Ramos (cell line): ENCODE data around the gene FARP1.

Experiments
- in situ Hi-C: fragments of 300-500 bp; cut with MboI; formaldehyde crosslinking; loops from one replicate; pipeline ENCODE4 v1.14.3; 2022; ENCODE audit warnings: low sequenced_read_pairs; ENCODE audit not compliant: unreplicated experiment

Gene FARP1

DNA sequence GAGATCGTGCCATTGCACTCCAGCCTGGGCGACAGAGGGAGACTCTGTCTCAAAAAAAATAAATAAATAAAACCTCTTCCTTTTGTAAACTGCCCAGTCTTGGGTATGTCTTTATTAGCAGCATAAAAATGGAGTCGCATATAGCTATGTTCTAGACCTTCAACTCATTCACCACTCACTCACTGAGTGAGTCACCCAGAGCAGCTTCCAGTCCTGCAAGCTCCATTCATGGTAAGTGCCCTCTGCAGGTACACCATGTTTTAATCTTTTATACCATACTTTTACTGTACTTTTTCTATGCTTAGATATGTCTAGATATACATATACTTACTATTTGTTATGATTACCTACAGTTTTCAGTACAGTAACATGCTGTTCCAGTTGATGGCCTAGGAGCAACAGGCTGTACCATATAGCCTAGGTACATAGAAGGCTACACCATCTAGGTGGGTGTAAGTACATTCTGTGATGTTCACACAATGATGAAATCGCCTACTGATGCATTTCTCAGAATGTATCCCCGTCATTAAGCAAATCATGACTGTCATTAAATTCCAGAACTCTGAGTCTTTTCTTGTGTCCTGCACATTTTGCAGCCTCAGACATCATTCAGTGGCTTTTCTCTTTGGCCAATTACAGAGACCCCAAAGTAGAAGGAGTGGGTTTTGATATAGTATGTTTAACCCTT lies 13.7 kb upstream of the FARP1 start:
- in situ Hi-C loops = no loop called here

DNA sequence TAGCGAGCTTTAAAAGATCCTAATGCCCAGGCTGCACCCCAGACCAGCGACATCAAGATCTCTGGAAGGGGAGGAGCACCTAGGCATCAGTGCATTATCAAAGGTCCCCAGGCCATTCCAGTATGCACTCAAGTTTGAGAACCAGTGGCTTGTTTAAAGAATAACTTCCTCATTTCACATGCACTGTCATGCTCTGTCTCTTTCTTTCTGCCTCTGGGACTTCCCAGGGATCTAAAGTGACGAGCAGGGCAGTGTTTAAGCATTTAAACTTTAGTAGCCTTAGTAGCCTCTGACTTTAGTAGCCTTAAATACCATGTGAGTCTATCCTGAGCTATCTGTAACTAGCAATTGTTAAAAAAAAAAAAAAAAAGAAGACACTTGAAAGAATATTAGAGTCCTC lies 8.9 kb upstream of the FARP1 start:
- in situ Hi-C loops = no loop called here

GRCh38 chr13:98134901-98135300 lies 8.0 kb upstream of the FARP1 start:
- in situ Hi-C loops = no loop called here

DNA sequence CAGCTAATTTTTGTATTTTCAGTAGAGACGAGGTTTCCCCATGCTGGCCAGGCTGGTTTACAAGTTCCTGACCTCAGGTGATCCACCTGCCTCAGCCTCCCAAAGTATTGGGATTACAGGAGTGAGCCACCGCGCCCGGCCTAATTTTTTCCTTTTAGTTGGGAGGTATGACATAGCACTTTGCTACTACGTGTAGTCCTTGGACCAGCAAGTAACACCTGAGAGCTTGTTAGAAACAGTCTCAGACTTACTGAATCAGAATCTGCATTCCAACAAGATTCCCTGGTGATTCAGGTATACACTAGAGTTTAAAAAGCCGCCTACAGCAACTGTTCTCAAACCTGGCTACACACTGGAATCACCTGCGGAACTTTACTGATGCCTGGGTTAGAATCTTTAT lies 1.8 kb upstream of the FARP1 start:
- in situ Hi-C loops = no loop called here

GRCh38 chr13:98141509-98142379 lies 1.1 kb upstream of the FARP1 start:
- in situ Hi-C loops = no loop called here

DNA sequence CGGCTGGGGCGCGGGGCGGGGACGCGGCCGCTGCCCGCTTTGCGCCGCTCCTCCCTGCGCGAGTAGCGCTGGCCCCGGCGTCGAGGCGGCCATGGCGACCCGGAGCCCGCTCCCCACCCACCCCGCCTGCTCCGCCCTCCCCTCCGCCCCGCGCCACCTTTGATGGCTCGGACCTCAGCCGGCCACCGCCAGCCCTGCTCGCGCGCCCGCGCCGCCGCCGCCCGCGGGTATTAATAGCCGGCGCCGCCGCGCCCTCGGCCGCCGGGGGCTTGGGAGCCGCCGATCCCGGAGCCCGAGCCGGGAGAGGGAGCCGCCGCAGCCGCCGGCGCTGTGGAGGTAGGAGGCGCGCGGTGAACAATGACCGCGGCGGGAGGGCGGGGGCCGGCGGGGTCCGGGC lies 261 bp downstream of the FARP1 start:
- in situ Hi-C loops = no loop called here

- in situ Hi-C loops = no loop called here
These were observed 720 bp downstream of the FARP1 start for GRCh38 chr13:98143601-98144026.

- in situ Hi-C loops = no loop called here
These were observed 1.3 kb downstream of the FARP1 start for GRCh38 chr13:98144027-98144741.

DNA sequence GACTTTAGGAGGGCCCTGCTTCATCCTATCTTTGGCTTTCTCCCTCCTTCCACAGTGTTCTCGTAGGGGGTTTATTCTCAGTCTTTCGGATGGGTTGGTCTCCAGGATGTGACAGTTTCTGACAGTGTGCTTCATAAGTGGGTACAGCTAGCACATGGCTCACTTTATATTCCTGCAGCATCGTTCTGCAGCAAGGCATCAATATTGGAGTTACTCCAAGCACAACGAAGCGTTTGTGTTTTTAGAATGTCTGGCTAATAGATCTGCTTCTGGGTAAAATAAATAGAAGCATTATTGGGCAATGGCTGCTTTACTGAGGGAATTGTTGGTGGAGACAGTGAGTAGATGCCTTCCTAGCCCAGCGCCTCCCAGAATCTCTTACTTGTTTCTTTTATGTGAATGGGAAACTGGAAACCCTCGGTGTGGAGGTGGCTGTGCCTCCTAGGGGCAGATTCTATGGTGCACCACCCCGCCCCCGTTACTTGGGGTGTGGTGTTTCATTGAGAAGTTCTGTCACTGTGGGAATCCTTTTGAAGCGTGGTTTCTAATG lies 2.0 kb downstream of the FARP1 start:
- in situ Hi-C loops = no loop called here

DNA sequence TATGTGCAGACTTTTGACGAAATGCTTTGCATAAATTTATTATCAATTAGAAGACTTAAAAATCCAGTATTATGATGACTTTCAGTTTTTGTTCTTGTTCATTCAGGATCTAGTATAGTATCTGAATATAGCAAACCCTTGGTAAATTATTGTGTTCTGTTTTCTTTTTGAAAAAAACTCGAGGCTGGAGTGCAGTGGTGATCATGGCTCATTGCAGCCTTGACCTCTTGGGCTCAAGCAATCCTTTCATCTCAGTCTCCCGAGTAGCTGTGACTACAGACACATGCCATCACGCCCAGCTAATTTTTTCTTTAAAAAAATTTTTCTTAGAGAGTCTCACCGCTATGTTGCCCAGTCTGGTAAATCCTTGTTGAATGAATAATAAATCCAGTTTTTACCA lies 4.6 kb downstream of the FARP1 start:
- in situ Hi-C loops = no loop called here

GRCh38 chr13:98150832-98151479 lies 8.1 kb downstream of the FARP1 start:
- in situ Hi-C loops = no loop called here

DNA sequence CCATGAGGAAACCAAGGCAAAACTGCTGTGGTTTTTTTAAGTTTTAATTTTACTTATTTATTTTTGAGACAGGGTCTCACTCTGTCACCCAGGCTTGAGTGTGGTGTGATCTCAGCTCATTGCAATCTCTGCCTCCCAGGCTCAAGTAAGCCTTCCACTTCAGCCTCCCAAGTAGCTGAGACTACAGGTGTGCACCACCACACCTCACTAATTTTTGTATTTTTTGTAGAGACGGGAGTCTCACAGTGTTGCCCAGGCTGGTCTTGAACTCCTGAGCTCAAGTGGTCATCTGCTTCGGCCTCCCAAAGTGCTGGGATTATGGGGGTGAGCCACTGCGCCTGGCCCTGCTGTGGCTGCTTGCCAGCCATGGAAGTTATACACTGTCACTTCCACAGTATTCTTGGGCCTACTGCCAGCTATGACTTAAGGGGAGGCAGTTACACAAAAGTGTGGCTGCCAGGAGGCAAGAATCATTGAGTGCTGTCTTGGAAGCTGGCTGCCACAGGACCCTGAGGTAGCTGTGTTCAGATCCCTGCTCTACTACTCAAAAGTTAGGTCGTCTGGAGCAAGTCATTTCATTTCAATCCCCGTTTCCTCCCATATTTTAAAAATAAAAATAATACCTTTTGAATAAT lies 12.7 kb downstream of the FARP1 start:
- in situ Hi-C loops = no loop called here

GRCh38 chr13:98156259-98156658 lies 13.4 kb downstream of the FARP1 start:
- in situ Hi-C loops = no loop called here

DNA sequence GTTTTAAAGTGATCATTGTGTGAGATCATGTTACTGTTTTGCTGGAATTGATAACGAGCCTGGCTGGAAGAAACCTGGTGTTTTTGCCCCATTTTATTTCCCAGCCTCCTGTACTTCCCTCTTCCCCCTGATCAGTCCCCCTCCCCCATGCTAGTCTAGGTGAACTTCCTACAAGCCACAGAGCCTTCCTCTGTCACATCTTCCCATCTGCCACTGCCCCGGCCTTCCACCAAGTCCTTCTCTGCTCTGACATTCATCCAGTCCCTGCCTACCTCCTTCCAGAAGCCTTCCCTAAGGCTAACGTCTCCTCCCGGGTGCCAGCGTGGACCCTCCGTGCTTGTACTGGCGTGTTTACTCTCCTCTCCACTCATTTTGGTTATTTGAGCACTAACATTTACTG lies 14.3 kb downstream of the FARP1 start:
- in situ Hi-C loops = no loop called here

DNA sequence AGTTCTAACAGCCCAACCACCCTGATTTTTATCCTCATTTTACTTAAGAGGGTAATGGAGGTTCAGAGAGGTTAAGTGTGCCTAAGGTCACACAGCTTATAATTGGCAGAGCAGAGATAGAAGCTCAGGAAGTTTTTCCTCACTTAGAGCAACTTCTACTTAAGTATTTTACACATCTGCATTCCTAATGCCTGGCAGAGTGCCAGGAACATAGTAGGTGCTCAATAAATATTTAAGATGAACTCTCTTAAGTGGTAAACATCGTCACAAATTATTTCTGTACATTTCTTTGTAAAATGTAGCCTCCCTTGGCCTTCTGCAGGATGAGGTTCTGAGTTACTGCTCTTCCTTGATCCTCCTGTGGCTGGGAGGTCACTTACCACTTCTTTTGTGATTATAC lies 14.7 kb downstream of the FARP1 start:
- in situ Hi-C loops = no loop called here

DNA sequence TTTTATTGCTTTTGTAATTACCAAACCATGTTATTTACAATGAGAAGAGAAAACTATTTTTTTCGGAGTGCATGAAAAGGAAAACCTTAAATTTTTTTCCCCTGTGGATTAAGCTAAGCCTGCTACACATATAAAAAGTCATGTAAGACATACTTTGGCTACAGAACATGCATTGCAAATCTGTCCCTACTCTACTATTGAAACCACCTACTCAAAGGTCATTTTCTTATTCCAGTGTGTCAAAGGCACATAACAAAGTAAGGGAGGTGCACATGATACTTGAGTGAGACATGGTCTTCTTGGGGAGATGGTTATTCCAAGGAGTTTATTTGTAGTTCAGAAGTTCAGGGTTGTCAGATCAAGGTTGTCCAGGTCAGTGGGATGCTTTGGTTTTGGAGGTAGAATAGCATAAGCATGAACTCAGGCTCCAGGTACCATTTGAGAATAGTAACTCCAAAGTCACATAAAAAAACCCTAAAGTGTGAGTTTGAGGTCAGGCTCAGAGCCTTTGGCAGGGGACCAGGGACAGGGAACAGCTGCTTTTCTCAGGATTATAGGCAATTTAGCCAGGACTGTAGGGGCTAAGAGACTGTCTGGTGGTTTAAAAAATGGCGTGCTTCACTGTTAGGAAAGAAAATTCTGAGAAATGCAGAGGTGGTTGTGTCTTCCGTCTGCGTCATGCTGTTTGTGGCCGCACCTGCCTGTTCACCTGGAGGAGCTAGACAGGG lies 15.4 kb downstream of the FARP1 start:
- in situ Hi-C loops = no loop called here

DNA sequence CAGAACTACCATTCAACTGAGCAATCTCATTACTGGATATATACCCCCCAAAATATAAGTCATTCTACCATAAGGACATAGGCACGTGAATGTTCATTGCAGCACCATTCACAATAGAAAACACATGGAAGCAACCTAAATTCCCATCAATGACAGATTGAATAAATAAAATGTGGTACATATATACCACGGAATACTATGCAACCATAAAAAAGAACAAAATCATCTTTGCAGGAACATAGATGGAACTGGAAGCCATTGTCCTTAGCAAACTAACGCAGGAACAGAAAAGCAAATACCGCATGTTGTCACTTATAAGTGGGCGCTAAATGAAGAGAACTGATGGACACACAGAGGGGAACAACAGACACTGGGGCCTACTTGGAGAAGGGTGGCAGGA lies 20.0 kb downstream of the FARP1 start:
- in situ Hi-C loops = no loop called here

GRCh38 chr13:98169331-98169730 lies 26.4 kb downstream of the FARP1 start:
- in situ Hi-C loops = no loop called here

DNA sequence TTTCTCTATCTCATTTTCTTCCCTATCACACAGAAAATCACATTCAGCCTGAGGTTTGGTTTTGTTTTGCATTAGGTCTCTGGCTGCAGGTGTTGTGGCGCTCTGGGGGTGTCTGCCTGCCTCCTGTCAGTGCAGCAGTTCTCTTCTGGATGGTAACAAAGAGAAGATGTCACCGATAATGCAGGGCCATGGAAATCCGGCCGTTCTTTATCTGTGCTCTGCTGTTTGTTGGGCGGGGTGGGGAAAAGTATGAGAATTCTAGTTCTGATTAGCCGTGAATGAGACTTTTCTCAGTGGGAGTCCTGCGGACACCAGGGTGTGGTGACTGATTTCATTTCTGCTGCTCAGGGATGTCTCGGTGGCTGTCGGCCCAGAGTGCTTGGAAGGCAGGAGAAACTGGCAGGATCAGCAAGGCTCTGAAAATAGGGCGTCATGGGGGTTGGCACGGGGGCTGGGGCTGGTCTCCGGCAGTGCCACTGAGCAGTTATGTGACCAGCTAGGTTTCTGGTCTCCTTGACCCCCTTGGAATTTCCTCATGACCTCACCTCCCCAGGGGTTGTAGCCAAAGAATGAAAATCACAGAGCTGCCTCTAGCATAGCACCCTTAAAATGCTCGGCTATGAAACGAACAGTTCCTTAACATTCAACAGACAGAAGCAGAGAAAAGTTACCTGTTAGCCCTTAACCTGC lies 29.2 kb downstream of the FARP1 start:
- in situ Hi-C loops = no loop called here
